HepG2 (cell line): Measurements from ENCODE around the gene APEX1. TPM values are rescaled to one million over a fixed set of nuclear protein-coding genes. Genes with fewer than 3 reads are reported as not detected.

ENCODE experiments used
- CEBPG ChIP-seq: IDR thresholded peaks from 2 replicates; pipeline ENCODE4 v1.6.1; 2016
- FOXA3 ChIP-seq: IDR thresholded peaks from 2 replicates; pipeline ENCODE4 v1.6.1; 2016; ENCODE audit warnings: missing genetic modification reagents, missing compliant biosample characterization
- HDAC2 ChIP-seq: sonication (generic); formaldehyde crosslinking; IDR thresholded peaks from 2 replicates; pipeline ENCODE4 v1.4.0; 2020; ENCODE audit warnings: missing genetic modification reagents
- ISX ChIP-seq: sonication (generic); formaldehyde crosslinking; conservative IDR thresholded peaks from 2 replicates; pipeline ENCODE4 v1.5.0; 2020; ENCODE audit warnings: missing genetic modification reagents
- MLLT10 ChIP-seq: sonication (generic); formaldehyde crosslinking; IDR thresholded peaks from 2 replicates; pipeline ENCODE4 v1.4.0; 2020; ENCODE audit warnings: missing genetic modification reagents
- ONECUT2 ChIP-seq: sonication (generic); formaldehyde crosslinking; IDR thresholded peaks from 2 replicates; pipeline ENCODE4 v1.4.0; 2020; ENCODE audit warnings: missing genetic modification reagents
- PRPF4 ChIP-seq: fragments of 200-400 bp; formaldehyde crosslinking; IDR thresholded peaks from 2 replicates; pipeline ENCODE4 v1.6.1; 2016; ENCODE audit warnings: low read length, low read depth; ENCODE audit not compliant: poor library complexity, severe bottlenecking
- RFXAP ChIP-seq: sonication (generic); formaldehyde crosslinking; IDR thresholded peaks from 2 replicates; pipeline ENCODE4 v1.4.0; 2020; ENCODE audit warnings: missing genetic modification reagents, borderline replicate concordance
- SIN3B ChIP-seq: fragments of 150-350 bp; IDR thresholded peaks from 2 replicates; pipeline ENCODE4 v1.6.1; 2014; ENCODE audit warnings: low read length
- SKI ChIP-seq: fragments of 450-650 bp; IDR thresholded peaks from one replicate; pipeline ENCODE4 v1.6.1; 2018; ENCODE audit warnings: mild to moderate bottlenecking; ENCODE audit not compliant: partially characterized antibody
- SMC3 ChIP-seq: IDR thresholded peaks from 2 replicates; pipeline ENCODE4 v1.6.1; 2011; ENCODE audit warnings: low read length, improper control_type of control experiment
- TARDBP ChIP-seq: sonication (generic); formaldehyde crosslinking; IDR thresholded peaks from 2 replicates; pipeline ENCODE4 v1.8.0; 2022; ENCODE audit warnings: mild to moderate bottlenecking, missing genetic modification reagents
- ZBTB8A ChIP-seq: sonication (generic); formaldehyde crosslinking; IDR thresholded peaks from 2 replicates; pipeline ENCODE4 v1.4.0; 2020; ENCODE audit warnings: mild to moderate bottlenecking, low read depth, missing genetic modification reagents, borderline replicate concordance
- ZNF263 ChIP-seq: sonication (generic); formaldehyde crosslinking; IDR thresholded peaks from 2 replicates; pipeline ENCODE4 v1.4.0; 2020; ENCODE audit warnings: missing genetic modification reagents
- ZNF629 ChIP-seq: sonication (generic); formaldehyde crosslinking; conservative IDR thresholded peaks from 2 replicates; pipeline ENCODE4 v1.5.0; 2020; ENCODE audit warnings: missing genetic modification reagents
- ZNF678 ChIP-seq: sonication (generic); formaldehyde crosslinking; IDR thresholded peaks from 2 replicates; pipeline ENCODE4 v1.4.0; 2020; ENCODE audit warnings: mild to moderate bottlenecking, missing genetic modification reagents
- ZNF83 ChIP-seq: sonication (generic); formaldehyde crosslinking; IDR thresholded peaks from 2 replicates; pipeline ENCODE4 v1.4.0; 2020; ENCODE audit warnings: missing genetic modification reagents, mild to moderate bottlenecking, borderline replicate concordance
- ZSCAN21 ChIP-seq: sonication (generic); formaldehyde crosslinking; IDR thresholded peaks from 2 replicates; pipeline ENCODE4 v1.8.0; 2022; ENCODE audit warnings: mild to moderate bottlenecking, missing genetic modification reagents, moderate library complexity, borderline replicate concordance
- polyA plus RNA-seq, 8 experiments: library from polyadenylated mRNA; depleted of rRNA in 3 of 8; stranded (reverse) in 7 of 8; unstranded in 1 of 8; fragments of >200 nt; fragmentation: Illumina TruSeq in 4 of 8; extraction: Trizol in 4 of 8; gene quantifications; 2 replicates each; pipeline versions ENCODE4 v1.2.1 to v1.2.3, GENCODE V29; 2011 to 2016; ENCODE audit warnings: low read depth in 4 of 8, missing spikeins in 1 of 8, mixed read lengths in 1 of 8; ENCODE audit not compliant: insufficient read depth in 1 of 8
- total RNA-seq, 5 experiments: library from RNA; depleted of rRNA; stranded (reverse); fragments of >200 nt; fragmentation: Illumina TruSeq; extraction: Trizol; gene quantifications; 2 replicates each; pipeline ENCODE4 v1.2.3, GENCODE V29; 2016; ENCODE audit warnings: low read depth in 1 of 5
- TF ChIP-seq, protein P1 (sequence below): sonication (generic); formaldehyde crosslinking; IDR thresholded peaks from 2 replicates; pipeline ENCODE4 v1.9.0; 2022; ENCODE audit warnings: missing genetic modification reagents, mild to moderate bottlenecking, borderline replicate concordance
- TF ChIP-seq, protein P2 (sequence below): IDR thresholded peaks from 2 replicates; pipeline ENCODE4 v1.6.1; 2016; ENCODE audit warnings: low read depth, missing genetic modification reagents, missing compliant biosample characterization
- TF ChIP-seq, protein P3 (sequence below): sonication (generic); formaldehyde crosslinking; IDR thresholded peaks from 2 replicates; pipeline ENCODE4 v1.8.1; 2023; ENCODE audit warnings: mild to moderate bottlenecking, inconsistent platforms, moderate library complexity, missing genetic modification reagents, borderline replicate concordance

APEX1 gene
- total and polyA plus RNA-seq, 2 of the 13 experiments (the other 11 are each of a cell fraction or from before 2014, with no cell fraction given) = 171 to 405 TPM

DNA sequence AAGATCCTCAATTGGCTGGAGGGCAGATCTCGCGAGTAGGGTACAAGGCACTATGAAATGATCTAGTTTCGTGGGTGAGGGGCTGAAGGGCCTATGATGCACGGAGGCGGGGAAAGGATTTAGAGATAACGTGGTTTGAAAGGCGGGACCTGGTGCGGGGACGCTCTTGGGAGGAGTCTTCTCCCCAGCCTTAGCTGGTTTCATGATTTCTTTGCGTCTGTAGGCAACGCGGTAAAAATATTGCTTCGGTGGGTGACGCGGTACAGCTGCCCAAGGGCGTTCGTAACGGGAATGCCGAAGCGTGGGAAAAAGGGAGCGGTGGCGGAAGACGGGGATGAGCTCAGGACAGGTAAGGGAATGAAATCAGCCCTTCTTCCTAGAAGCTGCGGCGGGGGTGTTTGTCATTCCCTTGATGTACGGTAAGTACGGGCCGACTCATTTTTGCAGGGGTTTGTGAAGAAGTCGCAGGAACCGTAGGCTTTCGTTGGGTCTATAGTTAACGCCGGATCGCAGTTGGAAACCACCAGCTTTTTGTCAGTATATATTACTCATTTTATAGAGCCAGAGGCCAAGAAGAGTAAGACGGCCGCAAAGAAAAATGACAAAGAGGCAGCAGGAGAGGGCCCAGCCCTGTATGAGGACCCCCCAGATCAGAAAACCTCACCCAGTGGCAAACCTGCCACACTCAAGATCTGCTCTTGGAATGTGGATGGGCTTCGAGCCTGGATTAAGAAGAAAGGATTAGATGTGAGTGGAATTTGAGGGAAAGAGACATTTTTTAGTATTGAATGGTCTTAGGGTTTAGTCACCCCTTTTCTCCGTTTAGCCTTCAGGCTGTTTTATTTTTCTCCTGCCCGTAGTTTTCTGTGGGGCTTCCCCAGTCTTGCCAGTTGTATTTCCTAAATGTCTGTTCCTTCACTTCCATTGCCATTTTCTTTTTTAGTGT is 602 bp downstream of the APEX1 start (continued):
- TF ChIP-seq, protein P1, sequence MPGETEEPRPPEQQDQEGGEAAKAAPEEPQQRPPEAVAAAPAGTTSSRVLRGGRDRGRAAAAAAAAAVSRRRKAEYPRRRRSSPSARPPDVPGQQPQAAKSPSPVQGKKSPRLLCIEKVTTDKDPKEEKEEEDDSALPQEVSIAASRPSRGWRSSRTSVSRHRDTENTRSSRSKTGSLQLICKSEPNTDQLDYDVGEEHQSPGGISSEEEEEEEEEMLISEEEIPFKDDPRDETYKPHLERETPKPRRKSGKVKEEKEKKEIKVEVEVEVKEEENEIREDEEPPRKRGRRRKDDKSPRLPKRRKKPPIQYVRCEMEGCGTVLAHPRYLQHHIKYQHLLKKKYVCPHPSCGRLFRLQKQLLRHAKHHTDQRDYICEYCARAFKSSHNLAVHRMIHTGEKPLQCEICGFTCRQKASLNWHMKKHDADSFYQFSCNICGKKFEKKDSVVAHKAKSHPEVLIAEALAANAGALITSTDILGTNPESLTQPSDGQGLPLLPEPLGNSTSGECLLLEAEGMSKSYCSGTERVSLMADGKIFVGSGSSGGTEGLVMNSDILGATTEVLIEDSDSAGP (CRISPR knock-in tag) = peak; percentile 36
- TF ChIP-seq, protein P2, sequence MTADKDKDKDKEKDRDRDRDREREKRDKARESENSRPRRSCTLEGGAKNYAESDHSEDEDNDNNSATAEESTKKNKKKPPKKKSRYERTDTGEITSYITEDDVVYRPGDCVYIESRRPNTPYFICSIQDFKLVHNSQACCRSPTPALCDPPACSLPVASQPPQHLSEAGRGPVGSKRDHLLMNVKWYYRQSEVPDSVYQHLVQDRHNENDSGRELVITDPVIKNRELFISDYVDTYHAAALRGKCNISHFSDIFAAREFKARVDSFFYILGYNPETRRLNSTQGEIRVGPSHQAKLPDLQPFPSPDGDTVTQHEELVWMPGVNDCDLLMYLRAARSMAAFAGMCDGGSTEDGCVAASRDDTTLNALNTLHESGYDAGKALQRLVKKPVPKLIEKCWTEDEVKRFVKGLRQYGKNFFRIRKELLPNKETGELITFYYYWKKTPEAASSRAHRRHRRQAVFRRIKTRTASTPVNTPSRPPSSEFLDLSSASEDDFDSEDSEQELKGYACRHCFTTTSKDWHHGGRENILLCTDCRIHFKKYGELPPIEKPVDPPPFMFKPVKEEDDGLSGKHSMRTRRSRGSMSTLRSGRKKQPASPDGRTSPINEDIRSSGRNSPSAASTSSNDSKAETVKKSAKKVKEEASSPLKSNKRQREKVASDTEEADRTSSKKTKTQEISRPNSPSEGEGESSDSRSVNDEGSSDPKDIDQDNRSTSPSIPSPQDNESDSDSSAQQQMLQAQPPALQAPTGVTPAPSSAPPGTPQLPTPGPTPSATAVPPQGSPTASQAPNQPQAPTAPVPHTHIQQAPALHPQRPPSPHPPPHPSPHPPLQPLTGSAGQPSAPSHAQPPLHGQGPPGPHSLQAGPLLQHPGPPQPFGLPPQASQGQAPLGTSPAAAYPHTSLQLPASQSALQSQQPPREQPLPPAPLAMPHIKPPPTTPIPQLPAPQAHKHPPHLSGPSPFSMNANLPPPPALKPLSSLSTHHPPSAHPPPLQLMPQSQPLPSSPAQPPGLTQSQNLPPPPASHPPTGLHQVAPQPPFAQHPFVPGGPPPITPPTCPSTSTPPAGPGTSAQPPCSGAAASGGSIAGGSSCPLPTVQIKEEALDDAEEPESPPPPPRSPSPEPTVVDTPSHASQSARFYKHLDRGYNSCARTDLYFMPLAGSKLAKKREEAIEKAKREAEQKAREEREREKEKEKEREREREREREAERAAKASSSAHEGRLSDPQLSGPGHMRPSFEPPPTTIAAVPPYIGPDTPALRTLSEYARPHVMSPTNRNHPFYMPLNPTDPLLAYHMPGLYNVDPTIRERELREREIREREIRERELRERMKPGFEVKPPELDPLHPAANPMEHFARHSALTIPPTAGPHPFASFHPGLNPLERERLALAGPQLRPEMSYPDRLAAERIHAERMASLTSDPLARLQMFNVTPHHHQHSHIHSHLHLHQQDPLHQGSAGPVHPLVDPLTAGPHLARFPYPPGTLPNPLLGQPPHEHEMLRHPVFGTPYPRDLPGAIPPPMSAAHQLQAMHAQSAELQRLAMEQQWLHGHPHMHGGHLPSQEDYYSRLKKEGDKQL (CRISPR knock-in tag) = 0 out of 2 replicates have a peak, but pooled peaks have one; percentile 0
- TF ChIP-seq ZNF263 (peak; percentile 45; the same call in 1 of the 2 replicates), PRPF4 (no peak), RFXAP (CRISPR knock-in tag) (0 out of 2 replicates have a peak, but pooled peaks have one; percentile 39), ZNF83 (CRISPR knock-in tag) (peak; percentile 53; the same call in 1 of the 2 replicates), ZBTB8A (CRISPR knock-in tag) (peak; percentile 21; the same call in 1 of the 2 replicates), SIN3B (no peak), SMC3 (peak; percentile 5; the same call in 1 of the 2 replicates), ONECUT2 (0 out of 2 replicates have a peak, but pooled peaks have one; percentile 33), ZSCAN21 (CRISPR knock-in tag) (peak; percentile 77; the same call in 1 of the 2 replicates), MLLT10 (CRISPR knock-in tag) (no peak), FOXA3 (no peak), ISX (CRISPR knock-in tag) (0 out of 2 replicates have a peak, but pooled peaks have one; percentile 40), SKI (no peak), HDAC2 (CRISPR knock-in tag) (no peak), ZNF629 (CRISPR knock-in tag) (no peak), CEBPG (no peak), TARDBP (CRISPR knock-in tag) (no peak), ZNF678 (CRISPR knock-in tag) (no peak)
- TF ChIP-seq, protein P3, sequence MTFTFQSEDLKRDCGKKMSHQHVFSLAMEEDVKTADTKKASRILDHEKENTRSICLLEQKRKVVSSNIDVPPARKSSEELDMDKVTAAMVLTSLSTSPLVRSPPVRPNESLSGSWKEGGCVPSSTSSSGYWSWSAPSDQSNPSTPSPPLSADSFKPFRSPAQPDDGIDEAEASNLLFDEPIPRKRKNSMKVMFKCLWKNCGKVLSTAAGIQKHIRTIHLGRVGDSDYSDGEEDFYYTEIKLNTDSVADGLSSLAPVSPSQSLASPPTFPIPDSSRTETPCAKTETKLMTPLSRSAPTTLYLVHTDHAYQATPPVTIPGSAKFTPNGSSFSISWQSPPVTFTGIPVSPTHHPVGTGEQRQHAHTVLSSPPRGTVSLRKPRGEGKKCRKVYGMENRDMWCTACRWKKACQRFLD (CRISPR knock-in tag) = 0 out of 2 replicates have a peak, but pooled peaks have one; percentile 13
